ENCODE data around the gene SOD3. TPM values are rescaled to one million over a fixed set of nuclear protein-coding genes. Genes with fewer than 3 reads are reported as not detected.

SOD3 gene
- total RNA-seq, 4 donors from 2014 or later = 18.4 to 55.8 (median 23.3) TPM

DNA sequence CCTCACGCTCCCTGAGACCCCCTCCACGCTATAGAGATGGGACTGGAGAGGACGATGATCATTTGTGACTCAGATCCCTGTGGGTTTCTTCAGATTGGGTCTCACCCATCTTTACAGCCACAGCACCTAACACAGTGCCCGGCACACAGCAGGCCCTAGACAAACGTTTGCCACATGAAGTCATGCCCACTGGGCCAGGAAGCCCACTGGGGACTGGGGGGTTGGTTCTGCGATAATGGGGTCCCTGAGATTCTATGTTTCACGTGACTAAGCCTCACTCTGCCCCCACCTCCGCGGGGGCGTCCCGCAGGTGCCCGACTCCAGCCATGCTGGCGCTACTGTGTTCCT is 3.8 kb downstream of the SOD3 start:
- TF ChIP-seq POLR2A (IDR thresholded peaks at IDR 0.05) (no peak), CTCF (IDR thresholded peaks at IDR 0.05) (no peak), POLR2AphosphoS5 (IDR thresholded peaks at IDR 0.05) (no peak)
- DNase-seq (ENCODE audit: low spot score in 2 of 2) = no peak
- no peaks in the 10 kb centered on the region for H3K9me3 ChIP-seq
- H3K36me3 ChIP-seq = no peaks in the 10 kb centered on the region
- WGBS = 90% methylated on average over 4 of the region's 13 CpGs
- H3K27me3 ChIP-seq = peaks cover 4% of the 10 kb centered on the region
- H3K27ac ChIP-seq = no peak overlapping the region
- H3K4me3 ChIP-seq = no peak overlapping the region
- H3K4me1 ChIP-seq = peaks cover 36% of the 10 kb centered on the region

GRCh38 chr4:24799544-24800324 is 4.4 kb downstream of the SOD3 start:
- Histone ChIP-seq H3K36me3 (no peaks in the 10 kb centered on the region), H3K4me1 (peaks cover 31% of the 10 kb centered on the region), H3K27ac (no peak overlapping the region), H3K27me3 (peaks cover 4% of the 10 kb centered on the region), H3K9me3 (no peaks in the 10 kb centered on the region), H3K4me3 (peak overlapping the region; percentile 33)
- 32% methylated on average over 17 of the region's 103 CpGs for WGBS
- DNase-seq (ENCODE audit: low spot score in 2 of 2) = peak in 1 of 2 donors; percentile 72
- TF ChIP-seq EP300 (IDR thresholded peaks at IDR 0.05) (no peak), POLR2A (IDR thresholded peaks at IDR 0.05) (no peak), CTCF (IDR thresholded peaks at IDR 0.05) (no peak), POLR2AphosphoS5 (IDR thresholded peaks at IDR 0.05) (no peak)

DNA sequence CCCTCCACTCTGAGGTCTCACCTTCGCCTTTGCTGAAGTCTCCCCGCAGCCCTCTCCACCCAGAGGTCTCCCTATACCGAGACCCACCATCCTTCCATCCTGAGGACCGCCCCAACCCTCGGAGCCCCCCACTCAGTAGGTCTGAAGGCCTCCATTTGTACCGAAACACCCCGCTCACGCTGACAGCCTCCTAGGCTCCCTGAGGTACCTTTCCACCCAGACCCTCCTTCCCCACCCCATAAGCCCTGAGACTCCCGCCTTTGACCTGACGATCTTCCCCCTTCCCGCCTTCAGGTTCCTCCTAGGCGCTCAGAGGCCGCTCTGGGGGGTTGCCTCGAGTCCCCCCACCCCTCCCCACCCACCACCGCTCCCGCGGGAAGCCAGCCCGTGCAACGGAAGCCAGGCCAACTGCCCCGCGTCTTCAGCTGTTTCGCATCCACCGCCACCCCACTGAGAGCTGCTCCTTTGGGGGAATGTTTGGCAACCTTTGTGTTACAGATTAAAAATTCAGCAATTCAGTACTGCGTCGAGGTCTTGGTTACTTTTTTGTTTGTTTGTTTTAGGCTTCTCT is 5.0 kb downstream of the SOD3 start:
- DNase-seq (ENCODE audit: low spot score in 2 of 2) = peak in 1 of 2 donors; percentile 75
- Histone ChIP-seq H3K4me1 (peaks cover 24% of the 10 kb centered on the region), H3K9me3 (no peaks in the 10 kb centered on the region), H3K27me3 (peaks cover 4% of the 10 kb centered on the region), H3K27ac (no peak overlapping the region), H3K4me3 (peak overlapping the region; percentile 33), H3K36me3 (no peaks in the 10 kb centered on the region)
- TF ChIP-seq POLR2A (IDR thresholded peaks at IDR 0.05) (no peak), CTCF (IDR thresholded peaks at IDR 0.05) (no peak)
- WGBS = 49% methylated on average over 25 of the region's 25 CpGs

DNA sequence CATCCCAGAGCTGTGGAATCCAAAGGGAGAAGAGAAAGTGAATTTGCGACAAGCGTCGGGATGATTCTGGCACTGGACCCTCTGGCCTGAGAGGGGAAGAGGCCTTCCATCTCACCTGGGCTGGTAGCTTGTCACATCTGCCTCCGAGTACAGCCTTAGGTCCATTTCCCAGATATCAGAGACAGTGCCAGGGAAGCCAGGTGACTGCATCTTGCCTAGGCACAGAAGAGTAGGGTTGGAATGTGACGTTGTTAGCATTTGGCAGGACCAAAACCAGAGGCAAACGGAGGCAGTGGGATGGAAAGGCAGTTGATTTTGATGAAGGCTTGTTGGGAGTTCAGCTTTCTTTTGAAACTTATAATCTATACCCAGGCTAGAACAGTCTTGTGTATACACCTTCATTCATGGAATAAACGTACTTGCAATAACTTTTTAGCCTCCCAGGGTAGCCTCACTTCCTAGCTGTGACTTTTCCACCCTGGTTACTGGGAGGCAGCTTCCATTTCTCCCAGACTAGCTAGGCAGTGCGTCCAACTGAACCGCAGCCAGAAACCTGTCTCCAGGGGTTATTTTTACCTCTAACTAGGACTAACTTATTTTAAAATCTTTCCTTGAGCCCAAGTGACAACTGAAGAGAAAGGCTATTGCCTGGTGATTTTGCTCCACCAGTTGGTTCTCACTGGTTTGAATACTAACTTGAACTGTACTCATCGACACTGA is 5.9 kb downstream of the SOD3 start:
- Histone ChIP-seq H3K27ac (no peak overlapping the region), H3K4me3 (no peak overlapping the region)
- WGBS = 72% methylated on average over 10 of the region's 10 CpGs

More for the DNA sequence above, 5.9 kb downstream of the SOD3 start:
- peaks cover 18% of the 10 kb centered on the region for H3K4me1 ChIP-seq
- H3K9me3 ChIP-seq = no peaks in the 10 kb centered on the region
- peak in 1 of 2 donors; percentile 47 for DNase-seq (ENCODE audit: low spot score in 2 of 2)
- TF ChIP-seq POLR2A (IDR thresholded peaks at IDR 0.05) = no peak
- TF ChIP-seq CTCF (IDR thresholded peaks at IDR 0.05) = no peak
- H3K36me3 ChIP-seq = no peaks in the 10 kb centered on the region
- peaks cover 4% of the 10 kb centered on the region for H3K27me3 ChIP-seq

Data from suprapubic skin (tissue), 4 donors.